RWPE2 (cell line): ENCODE data around the gene RMI2.

Experiments
- ATAC-seq: fragments of 200-7000 bp; cut with Tn5 transposase; 3 replicates; pipeline ENCODE4 v1.9.1; 2021; ENCODE audit warnings: low read depth
- DNase-seq: peaks from one replicate; pipeline ENCODE4 v3.0.0-alpha.2; 2020; ENCODE audit warnings: low spot score
- H3K27ac ChIP-seq: fragments of 450-650 bp; 2 replicates; pipeline ENCODE4 v1.5.1; 2017; ENCODE audit warnings: mild to moderate bottlenecking; ENCODE audit not compliant: poor library complexity, severe bottlenecking
- H3K27me3 ChIP-seq: fragments of 250-450 bp; sonication (Bioruptor Pico); 2 replicates; pipeline ENCODE4 v1.5.1; 2021; ENCODE audit warnings: mild to moderate bottlenecking, moderate library complexity; ENCODE audit not compliant: insufficient read depth, poor library complexity, severe bottlenecking
- H3K36me3 ChIP-seq: fragments of 250-450 bp; sonication (Bioruptor Pico); 2 replicates; pipeline ENCODE4 v1.5.1; 2020; ENCODE audit warnings: low read depth, mild to moderate bottlenecking, moderate library complexity
- H3K4me1 ChIP-seq: fragments of 250-450 bp; sonication (Bioruptor Pico); 2 replicates; pipeline ENCODE4 v1.5.1; 2021; ENCODE audit warnings: mild to moderate bottlenecking, moderate library complexity; ENCODE audit not compliant: insufficient read depth, poor library complexity, severe bottlenecking
- H3K4me3 ChIP-seq: fragments of 250-450 bp; sonication (Bioruptor Pico); 2 replicates; pipeline ENCODE4 v1.5.1; 2021; ENCODE audit warnings: mild to moderate bottlenecking, moderate library complexity; ENCODE audit not compliant: severe bottlenecking
- H3K9me3 ChIP-seq: fragments of 250-450 bp; sonication (Bioruptor Pico); 2 replicates; pipeline ENCODE4 v1.5.1; 2021; ENCODE audit warnings: mild to moderate bottlenecking, moderate library complexity; ENCODE audit not compliant: severe bottlenecking
- TF ChIP-seq, protein P1 (sequence below): fragments of 450-650 bp; IDR thresholded peaks from one replicate; pipeline ENCODE4 v1.5.1; 2017; ENCODE audit warnings: mild to moderate bottlenecking, moderate library complexity; ENCODE audit not compliant: poor library complexity, severe bottlenecking

Gene RMI2

DNA sequence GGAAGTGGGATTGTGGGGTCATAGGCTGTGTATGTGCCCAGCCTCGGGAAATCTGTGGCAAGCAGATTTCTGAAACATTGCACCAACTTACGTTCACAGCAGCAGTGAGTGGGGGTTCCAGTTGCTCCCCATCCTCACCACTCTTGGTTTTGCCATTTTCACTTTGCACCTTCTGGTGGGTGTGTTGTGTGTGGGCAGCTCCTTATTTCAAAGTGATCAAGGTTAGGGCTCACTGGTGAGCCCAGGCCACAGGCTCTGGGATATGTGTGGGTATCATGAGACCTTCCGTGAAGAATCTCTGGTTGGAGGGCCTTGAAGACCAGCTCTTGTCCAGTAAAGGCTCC, 34.7 kb upstream of the RMI2 start:
- H3K9me3 ChIP-seq, result no peaks in the 10 kb centered on the region
- no peaks in the 10 kb centered on the region for H3K27me3 ChIP-seq
- DNase-seq, result no peak
- no peak overlapping the region for H3K27ac ChIP-seq
- peaks cover 14% of the 10 kb centered on the region for H3K4me1 ChIP-seq
- ATAC-seq, result no peak
- H3K4me3 ChIP-seq, result no peak overlapping the region
- no peaks in the 10 kb centered on the region for H3K36me3 ChIP-seq
- TF ChIP-seq, protein P1, sequence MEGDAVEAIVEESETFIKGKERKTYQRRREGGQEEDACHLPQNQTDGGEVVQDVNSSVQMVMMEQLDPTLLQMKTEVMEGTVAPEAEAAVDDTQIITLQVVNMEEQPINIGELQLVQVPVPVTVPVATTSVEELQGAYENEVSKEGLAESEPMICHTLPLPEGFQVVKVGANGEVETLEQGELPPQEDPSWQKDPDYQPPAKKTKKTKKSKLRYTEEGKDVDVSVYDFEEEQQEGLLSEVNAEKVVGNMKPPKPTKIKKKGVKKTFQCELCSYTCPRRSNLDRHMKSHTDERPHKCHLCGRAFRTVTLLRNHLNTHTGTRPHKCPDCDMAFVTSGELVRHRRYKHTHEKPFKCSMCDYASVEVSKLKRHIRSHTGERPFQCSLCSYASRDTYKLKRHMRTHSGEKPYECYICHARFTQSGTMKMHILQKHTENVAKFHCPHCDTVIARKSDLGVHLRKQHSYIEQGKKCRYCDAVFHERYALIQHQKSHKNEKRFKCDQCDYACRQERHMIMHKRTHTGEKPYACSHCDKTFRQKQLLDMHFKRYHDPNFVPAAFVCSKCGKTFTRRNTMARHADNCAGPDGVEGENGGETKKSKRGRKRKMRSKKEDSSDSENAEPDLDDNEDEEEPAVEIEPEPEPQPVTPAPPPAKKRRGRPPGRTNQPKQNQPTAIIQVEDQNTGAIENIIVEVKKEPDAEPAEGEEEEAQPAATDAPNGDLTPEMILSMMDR, result no peak

DNA sequence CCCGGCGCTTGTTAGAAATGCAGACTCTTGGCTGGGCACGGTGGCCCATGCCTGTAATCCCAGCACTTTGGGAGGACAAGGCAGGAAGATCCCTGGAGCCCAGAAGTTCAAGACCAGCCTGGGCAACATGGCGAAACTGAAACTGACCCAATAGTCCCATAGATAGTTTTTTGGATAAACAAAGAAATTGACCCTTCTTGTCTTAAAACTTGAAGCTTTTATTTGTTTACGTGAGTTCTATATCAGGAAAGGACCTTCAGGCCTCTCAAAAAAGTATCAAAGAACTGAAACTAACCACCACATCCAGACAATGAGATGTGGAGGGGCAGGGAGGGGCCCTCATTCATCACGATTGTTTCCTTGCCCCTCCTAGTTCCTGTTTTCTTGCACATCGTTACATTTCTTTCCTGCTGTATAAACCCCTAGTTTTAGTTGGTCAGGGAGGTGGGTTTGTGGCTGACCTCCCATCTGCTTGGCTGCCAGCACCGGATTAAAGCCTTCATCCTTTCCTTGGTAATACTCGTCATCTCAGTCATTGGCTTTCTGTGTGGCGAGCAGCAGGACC, 34.2 kb upstream of the RMI2 start:
- no peaks in the 10 kb centered on the region for H3K9me3 ChIP-seq
- TF ChIP-seq, protein P1, result no peak
- DNase-seq, result no peak
- no peak overlapping the region for H3K4me3 ChIP-seq
- H3K36me3 ChIP-seq, result no peaks in the 10 kb centered on the region
- H3K27me3 ChIP-seq, result no peaks in the 10 kb centered on the region
- no peak overlapping the region for H3K27ac ChIP-seq
- H3K4me1 ChIP-seq, result peaks cover 14% of the 10 kb centered on the region
- ATAC-seq, result no peak

DNA sequence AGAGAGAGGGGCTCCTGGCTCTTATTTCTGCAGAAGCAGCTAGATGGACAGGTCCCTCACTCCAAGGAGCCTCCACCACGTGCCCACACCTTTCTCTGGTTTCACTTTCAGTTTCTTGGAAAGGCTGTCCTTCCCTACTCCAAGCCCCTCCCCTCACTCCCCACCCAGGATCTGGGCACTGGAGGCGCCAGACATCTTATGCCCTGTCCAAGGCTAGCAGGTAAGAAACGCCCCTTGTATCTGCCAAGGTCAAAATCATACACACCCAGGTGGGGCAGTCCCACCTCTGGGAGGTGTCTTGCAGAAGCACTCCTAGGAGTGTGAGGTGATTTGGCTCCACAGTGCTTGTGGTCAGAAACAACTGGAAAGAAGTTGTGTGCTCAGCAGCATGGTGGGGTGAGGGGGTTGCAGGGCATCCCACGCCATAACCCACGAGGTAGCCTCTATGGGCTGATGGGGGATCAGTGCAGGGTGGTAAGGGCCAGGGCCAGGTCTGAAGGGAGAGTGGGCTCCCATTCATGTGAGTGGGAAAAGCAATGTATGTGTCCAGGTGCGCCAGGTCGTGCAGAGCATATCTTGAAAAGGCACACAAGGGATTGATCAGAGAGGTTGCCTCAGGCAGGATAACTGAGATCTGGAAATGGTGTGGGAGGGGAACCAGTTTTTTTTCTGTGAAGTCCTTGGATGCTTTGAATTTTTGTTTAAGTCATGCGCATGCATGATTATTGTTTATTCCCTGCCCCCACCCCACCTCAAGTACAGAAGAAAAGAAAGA, 32.4 kb upstream of the RMI2 start:
- DNase-seq (no peak), ATAC-seq (peak; percentile 54)
- TF ChIP-seq, protein P1, result no peak
- no peaks in the 10 kb centered on the region for H3K27me3 ChIP-seq
- no peaks in the 10 kb centered on the region for H3K9me3 ChIP-seq
- H3K4me1 ChIP-seq, result peaks cover 14% of the 10 kb centered on the region
- H3K27ac ChIP-seq, result peak overlapping the region; percentile 31
- H3K4me3 ChIP-seq, result no peak overlapping the region
- H3K36me3 ChIP-seq, result no peaks in the 10 kb centered on the region

DNA sequence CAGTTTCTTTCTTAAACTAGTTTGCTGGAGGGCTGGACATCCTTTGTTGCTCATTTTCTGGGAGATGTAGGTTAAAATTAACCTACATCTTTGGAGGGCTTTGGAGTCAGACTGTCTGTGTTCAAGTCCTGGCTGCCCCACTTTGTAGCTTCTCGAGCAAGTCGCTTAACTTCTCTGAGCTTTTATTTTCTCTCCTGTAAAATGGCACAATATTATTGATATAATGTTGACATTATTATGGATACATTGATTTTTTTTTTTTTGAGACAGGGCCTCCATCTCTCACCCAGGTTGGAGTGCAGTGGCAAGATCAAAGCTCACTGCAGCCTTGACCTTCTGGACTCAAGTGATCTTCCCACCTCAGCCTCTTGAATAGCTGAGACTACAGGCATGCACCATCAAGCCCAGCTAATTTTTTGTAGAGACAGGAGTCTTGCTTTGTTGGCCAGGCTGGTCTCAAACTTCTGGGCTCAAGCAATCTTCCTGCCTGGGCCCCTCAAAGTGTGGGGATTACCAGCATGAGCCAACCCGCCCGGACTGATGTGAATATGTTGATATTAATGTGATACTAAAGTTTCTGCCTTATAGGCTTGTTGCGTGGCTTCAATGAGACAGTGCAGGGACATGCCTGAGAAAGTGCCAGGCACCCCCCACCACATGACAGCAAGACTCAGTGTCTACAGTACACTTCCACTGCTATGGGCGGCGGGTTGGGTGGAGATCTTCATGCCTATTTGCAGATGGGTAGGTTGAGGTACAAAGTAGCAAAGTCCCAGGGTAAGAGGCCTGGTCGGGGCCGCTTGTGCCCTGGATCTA, 31.6 kb upstream of the RMI2 start:
- peak overlapping the region; percentile 31 for H3K27ac ChIP-seq
- H3K4me1 ChIP-seq, result peaks cover 14% of the 10 kb centered on the region
- no peaks in the 10 kb centered on the region for H3K9me3 ChIP-seq
- ATAC-seq (no peak), DNase-seq (no peak)
- H3K36me3 ChIP-seq, result no peaks in the 10 kb centered on the region
- no peak overlapping the region for H3K4me3 ChIP-seq
- no peaks in the 10 kb centered on the region for H3K27me3 ChIP-seq
- TF ChIP-seq, protein P1, result no peak
